ENCODE measurements around the gene FKBP7. TPM values are rescaled to one million over a fixed set of nuclear protein-coding genes. Genes with fewer than 3 reads are reported as not detected.

The FKBP7 gene
- total RNA-seq, 1 donor, result 35.5 TPM

- TF ChIP-seq, protein P1, sequence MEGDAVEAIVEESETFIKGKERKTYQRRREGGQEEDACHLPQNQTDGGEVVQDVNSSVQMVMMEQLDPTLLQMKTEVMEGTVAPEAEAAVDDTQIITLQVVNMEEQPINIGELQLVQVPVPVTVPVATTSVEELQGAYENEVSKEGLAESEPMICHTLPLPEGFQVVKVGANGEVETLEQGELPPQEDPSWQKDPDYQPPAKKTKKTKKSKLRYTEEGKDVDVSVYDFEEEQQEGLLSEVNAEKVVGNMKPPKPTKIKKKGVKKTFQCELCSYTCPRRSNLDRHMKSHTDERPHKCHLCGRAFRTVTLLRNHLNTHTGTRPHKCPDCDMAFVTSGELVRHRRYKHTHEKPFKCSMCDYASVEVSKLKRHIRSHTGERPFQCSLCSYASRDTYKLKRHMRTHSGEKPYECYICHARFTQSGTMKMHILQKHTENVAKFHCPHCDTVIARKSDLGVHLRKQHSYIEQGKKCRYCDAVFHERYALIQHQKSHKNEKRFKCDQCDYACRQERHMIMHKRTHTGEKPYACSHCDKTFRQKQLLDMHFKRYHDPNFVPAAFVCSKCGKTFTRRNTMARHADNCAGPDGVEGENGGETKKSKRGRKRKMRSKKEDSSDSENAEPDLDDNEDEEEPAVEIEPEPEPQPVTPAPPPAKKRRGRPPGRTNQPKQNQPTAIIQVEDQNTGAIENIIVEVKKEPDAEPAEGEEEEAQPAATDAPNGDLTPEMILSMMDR (IDR thresholded peaks at IDR 0.05; ENCODE audit: insufficient read depth, low read length), result no peak
- no peak for DNase-seq (ENCODE audit: low read depth)
- H3K4me3 ChIP-seq (ENCODE audit: low read depth, low read length), result no peak overlapping the region
These were observed 17.6 kb upstream of the FKBP7 start for GRCh38 chr2:178496049-178496448.

- no peak overlapping the region for H3K4me3 ChIP-seq (ENCODE audit: low read depth, low read length)
- TF ChIP-seq, protein P1 (IDR thresholded peaks at IDR 0.05; ENCODE audit: insufficient read depth, low read length), result no peak
- no peak for DNase-seq (ENCODE audit: low read depth)
These were observed 13.2 kb upstream of the FKBP7 start for GRCh38 chr2:178491612-178492011.

DNA sequence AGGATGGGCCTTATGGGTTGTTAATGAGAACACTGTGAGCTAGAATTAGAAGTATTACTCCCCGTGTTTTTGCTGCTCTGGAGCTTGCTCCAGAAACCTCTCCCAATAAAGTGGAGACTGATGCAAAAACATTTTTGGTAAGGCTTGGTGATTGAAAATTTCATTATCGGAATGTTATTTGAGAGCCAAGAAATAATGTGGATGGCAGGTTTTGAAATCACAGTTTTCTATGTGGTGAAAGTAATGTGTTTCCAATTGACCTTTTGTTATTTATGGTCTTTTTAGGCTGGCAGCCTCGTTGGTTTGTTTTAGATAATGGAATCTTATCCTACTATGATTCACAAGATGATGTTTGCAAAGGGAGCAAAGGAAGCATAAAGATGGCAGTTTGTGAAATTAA is 7.0 kb upstream of the FKBP7 start:
- no peak overlapping the region for H3K4me3 ChIP-seq (ENCODE audit: low read depth, low read length)
- TF ChIP-seq, protein P1 (IDR thresholded peaks at IDR 0.05; ENCODE audit: insufficient read depth, low read length), result no peak
- DNase-seq (ENCODE audit: low read depth), result peak; percentile 77

- TF ChIP-seq, protein P1 (IDR thresholded peaks at IDR 0.05; ENCODE audit: insufficient read depth, low read length), result no peak
- DNase-seq (ENCODE audit: low read depth), result peak; percentile 62
- H3K4me3 ChIP-seq (ENCODE audit: low read depth, low read length), result no peak overlapping the region
These were observed 6.0 kb upstream of the FKBP7 start for GRCh38 chr2:178484245-178485041.

- TF ChIP-seq, protein P1 (IDR thresholded peaks at IDR 0.05; ENCODE audit: insufficient read depth, low read length), result no peak
- no peak for DNase-seq (ENCODE audit: low read depth)
- peak overlapping the region; percentile 34 for H3K4me3 ChIP-seq (ENCODE audit: low read depth, low read length)
These were observed 4.0 kb upstream of the FKBP7 start for GRCh38 chr2:178482437-178482836.

DNA sequence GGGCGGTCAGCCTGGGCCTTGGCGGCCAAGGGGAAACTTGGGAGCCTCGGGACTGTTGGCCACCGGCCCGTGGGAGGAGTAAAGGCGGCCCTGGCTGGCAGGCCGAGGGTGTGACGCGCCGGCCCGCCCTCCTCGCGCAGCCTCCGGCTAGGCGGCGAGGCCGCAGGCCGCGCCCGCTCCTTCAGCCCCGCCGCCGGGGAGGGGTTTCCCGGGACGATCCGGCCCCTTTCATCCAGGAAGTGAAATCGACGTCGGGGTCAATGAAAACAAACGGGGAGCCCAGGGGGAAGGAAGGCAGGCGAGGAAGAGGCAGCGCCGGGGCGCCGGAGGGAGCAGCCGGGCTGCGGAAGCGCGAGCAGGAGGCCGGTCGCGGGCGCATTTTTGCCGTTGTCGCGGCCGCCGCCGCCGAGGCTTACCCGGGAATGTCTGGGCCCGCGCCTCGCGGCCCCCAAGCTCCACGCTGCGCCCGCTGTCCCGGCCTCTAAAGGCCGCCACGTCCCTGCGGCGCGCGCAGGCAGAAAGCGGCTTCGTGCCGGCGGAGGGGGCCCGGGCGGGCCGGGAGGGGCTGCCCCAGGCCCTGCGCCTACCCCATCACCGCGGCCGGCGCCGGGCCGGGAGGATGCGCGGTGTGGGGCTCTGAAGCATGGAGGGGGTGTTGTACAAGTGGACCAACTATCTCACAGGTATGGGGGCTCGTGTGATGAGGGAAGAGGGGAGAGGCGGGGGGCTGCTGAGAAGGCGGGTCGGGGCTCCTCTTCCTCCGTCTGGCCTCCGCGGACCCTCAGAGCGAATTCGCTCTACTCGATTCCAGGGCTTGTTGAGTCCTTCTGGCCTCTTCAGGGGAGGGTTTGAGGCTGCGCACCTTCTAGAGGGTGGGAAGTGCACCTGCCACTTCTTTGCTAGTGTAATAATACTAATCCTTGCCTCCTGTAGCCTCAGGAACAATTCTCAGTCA is 2.1 kb upstream of the FKBP7 start, which contains the start of gene PLEKHA3:
TSS of gene PLEKHA3 (plus strand) at position 231 of the 955 bp plus-strand sequence. CDS start at position 644, 413 bp downstream.
- DNase-seq (ENCODE audit: low read depth), result peak; percentile 96
- peak within 1 kb of the TSS; percentile 97 for H3K4me3 ChIP-seq (ENCODE audit: low read depth, low read length)
- TF ChIP-seq, protein P1 (IDR thresholded peaks at IDR 0.05; ENCODE audit: insufficient read depth, low read length), result no peak

Data from fibroblast of the aortic adventitia (primary cell).